ENCODE data around the gene GALNT18. TPM values are rescaled to one million over a fixed set of nuclear protein-coding genes. Genes with fewer than 3 reads are reported as not detected.
A peak's percentile ranks its signal among the peaks of the same experiment; 100 is the strongest.

GALNT18 gene
- total RNA-seq, 2 donors from 2014 or later, result 28.2 to 57.8 TPM

GRCh38 chr11:11581481-11581880 is 40.3 kb downstream of the GALNT18 start:
- Histone ChIP-seq H3K4me3 (no peak overlapping the region), H3K27ac (peak overlapping the region in 1 of 2 donors; percentile 33), H3K9me3 (no peaks in the 10 kb centered on the region), H3K36me3 (no peaks in the 10 kb centered on the region), H3K4me1 (ENCODE audit: control insufficient read depth in 1 of 2, low read depth in 2 of 2) (peaks cover 19 to 69% of the 10 kb centered on the region in 2 donors), H3K27me3 (replicated peaks; ENCODE audit: insufficient read depth) (no peaks in the 10 kb centered on the region)
- TF ChIP-seq CTCF (IDR thresholded peaks at IDR 0.05), result no peak
- ATAC-seq (ENCODE audit: insufficient number of reproducible peaks, low FRiP score, low read depth) (no peak), DNase-seq (ENCODE audit: low spot score) (no peak)

GRCh38 chr11:11580841-11581411 is 40.9 kb downstream of the GALNT18 start:
- H3K36me3 ChIP-seq, result no peaks in the 10 kb centered on the region
- H3K27me3 ChIP-seq (replicated peaks; ENCODE audit: insufficient read depth), result no peaks in the 10 kb centered on the region
- DNase-seq (ENCODE audit: low spot score) (no peak), ATAC-seq (ENCODE audit: insufficient number of reproducible peaks, low FRiP score, low read depth) (no peak)
- H3K4me3 ChIP-seq, result no peak overlapping the region
- H3K9me3 ChIP-seq, result no peaks in the 10 kb centered on the region
- peaks cover 19 to 64% of the 10 kb centered on the region in 2 donors for H3K4me1 ChIP-seq (ENCODE audit: control insufficient read depth in 1 of 2, low read depth in 2 of 2)
- no peak for TF ChIP-seq CTCF (IDR thresholded peaks at IDR 0.05)
- peak overlapping the region; percentile 31 to 41 for H3K27ac ChIP-seq

- peak overlapping the region in 1 of 2 donors; percentile 31 for H3K27ac ChIP-seq
- no peak for DNase-seq (ENCODE audit: low spot score)
- H3K27me3 ChIP-seq (replicated peaks; ENCODE audit: insufficient read depth), result no peaks in the 10 kb centered on the region
- H3K9me3 ChIP-seq, result no peaks in the 10 kb centered on the region
- peaks cover 16 to 59% of the 10 kb centered on the region in 2 donors for H3K4me1 ChIP-seq (ENCODE audit: control insufficient read depth in 1 of 2, low read depth in 2 of 2)
- H3K36me3 ChIP-seq, result no peaks in the 10 kb centered on the region
- H3K4me3 ChIP-seq, result no peak overlapping the region
- ATAC-seq (ENCODE audit: insufficient number of reproducible peaks, low FRiP score, low read depth), result no peak
- TF ChIP-seq CTCF (IDR thresholded peaks at IDR 0.05), result no peak
Measured at GRCh38 chr11:11580012-11580411, 41.8 kb downstream of the GALNT18 start.

GRCh38 chr11:11579012-11579988 is 42.5 kb downstream of the GALNT18 start:
- TF ChIP-seq CTCF (IDR thresholded peaks at IDR 0.05), result no peak
- Histone ChIP-seq H3K4me1 (ENCODE audit: control insufficient read depth in 1 of 2, low read depth in 2 of 2) (peaks cover 12 to 57% of the 10 kb centered on the region in 2 donors), H3K27ac (no peak overlapping the region), H3K27me3 (replicated peaks; ENCODE audit: insufficient read depth) (no peaks in the 10 kb centered on the region), H3K36me3 (no peaks in the 10 kb centered on the region), H3K9me3 (no peaks in the 10 kb centered on the region), H3K4me3 (no peak overlapping the region)
- DNase-seq (ENCODE audit: low spot score) (no peak), ATAC-seq (ENCODE audit: insufficient number of reproducible peaks, low FRiP score, low read depth) (no peak)
